Peyer's patch (tissue), 4 donors: Measurements from ENCODE around the gene ZDHHC13. TPM values are rescaled to one million over a fixed set of nuclear protein-coding genes. Genes with fewer than 3 reads are reported as not detected.

Experiments used
- DNase-seq, 3 donors: peaks; one replicate each; pipeline ENCODE4 v3.0.0-alpha.2; 2017 to 2019
- H3K27ac ChIP-seq, 4 donors: fragments of 200-600 bp; sonication (generic); one replicate each; pipeline ENCODE4 v1.5.1; 2016 to 2019
- H3K27me3 ChIP-seq, 2 donors: fragments of 200-600 bp; sonication (generic); one replicate each; pipeline ENCODE4 v1.5.1; 2019
- H3K36me3 ChIP-seq, 3 donors: fragments of 200-600 bp; sonication (generic); one replicate each; pipeline ENCODE4 v1.5.1; 2016 to 2019
- H3K4me1 ChIP-seq, 4 donors: fragments of 200-600 bp; sonication (generic); one replicate each; pipeline ENCODE4 v1.5.1; 2016 to 2019
- H3K4me3 ChIP-seq, 4 donors: fragments of 200-600 bp; sonication (generic); 1 replicate in 3 of 4; 2 replicates in 1 of 4; pipeline ENCODE4 v1.5.1; 2016 to 2019; ENCODE audit warnings: mild to moderate bottlenecking in 1 of 4
- H3K9me3 ChIP-seq, 4 donors: fragments of 200-600 bp; sonication (generic); one replicate each; pipeline ENCODE4 v1.5.1; 2016 to 2019; ENCODE audit warnings: mild to moderate bottlenecking in 1 of 4
- CTCF ChIP-seq, 6 experiments: fragments of 450-650 bp in 4 of 6; fragments of 200-600 bp in 2 of 6; sonication (generic) in 1 of 6; IDR thresholded peaks; one replicate each; pipeline ENCODE4 v1.5.1; 2017 to 2019; ENCODE audit warnings: antibody characterized with exemption in 6 of 6, mild to moderate bottlenecking in 3 of 6, moderate library complexity in 1 of 6
- POLR2A ChIP-seq, 2 donors: fragments of 450-650 bp; IDR thresholded peaks; one replicate each; pipeline ENCODE4 v1.5.1; 2017; ENCODE audit warnings: antibody characterized with exemption in 2 of 2, mild to moderate bottlenecking in 2 of 2, moderate library complexity in 2 of 2
- total RNA-seq, 4 donors: library from RNA; depleted of rRNA; stranded (reverse); fragments of >200 nt; gene quantifications; one replicate each; pipeline ENCODE4 v1.1.0, GENCODE V29; 2016

ZDHHC13 gene
- total RNA-seq, 4 donors from 2014 or later, result 10.7 to 34.6 (median 27.1) TPM

DNA sequence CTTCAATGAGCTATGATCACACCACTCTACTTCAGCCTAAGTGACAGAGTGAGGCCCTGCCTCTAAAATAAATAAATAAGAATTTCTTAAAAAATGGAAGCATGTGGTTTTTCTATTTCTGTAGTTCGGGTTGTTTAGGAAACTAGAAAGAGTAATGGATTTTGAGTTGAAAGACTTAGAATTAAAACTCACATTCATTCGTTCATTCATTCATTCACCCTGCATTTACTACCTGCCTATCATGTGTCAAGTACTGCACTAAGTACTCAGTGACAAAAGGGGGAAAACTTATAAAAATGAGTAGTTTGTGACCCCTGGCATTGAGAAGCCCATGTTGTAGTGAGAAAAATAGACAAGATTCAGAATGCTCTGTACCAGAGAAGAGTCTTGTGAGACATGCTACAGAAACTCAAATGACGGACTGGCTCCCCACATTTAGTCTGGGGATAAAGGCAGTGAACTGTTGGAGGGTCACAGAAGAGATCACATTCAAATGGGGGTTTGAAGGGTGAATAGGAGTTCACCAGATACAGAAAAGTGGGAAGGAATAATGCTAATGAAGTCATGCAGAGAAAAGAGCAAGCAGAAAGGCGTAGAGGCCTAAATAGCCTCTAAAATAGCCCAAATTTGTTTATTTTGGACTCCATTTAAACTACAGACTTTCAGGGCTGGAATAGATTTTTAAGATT, 77.8 kb downstream of the ZDHHC13 start:
- no peak overlapping the region for H3K4me3 ChIP-seq
- H3K36me3 ChIP-seq, result no peaks in the 10 kb centered on the region
- H3K27me3 ChIP-seq, result no peaks in the 10 kb centered on the region
- H3K9me3 ChIP-seq, result no peaks in the 10 kb centered on the region
- H3K4me1 ChIP-seq, result peaks cover 0 to 6% (median 0%) of the 10 kb centered on the region in 4 donors
- no peak overlapping the region for H3K27ac ChIP-seq
- DNase-seq, result no peak
- TF ChIP-seq CTCF (IDR thresholded peaks at IDR 0.05) (no peak), POLR2A (IDR thresholded peaks at IDR 0.05) (no peak)

DNA sequence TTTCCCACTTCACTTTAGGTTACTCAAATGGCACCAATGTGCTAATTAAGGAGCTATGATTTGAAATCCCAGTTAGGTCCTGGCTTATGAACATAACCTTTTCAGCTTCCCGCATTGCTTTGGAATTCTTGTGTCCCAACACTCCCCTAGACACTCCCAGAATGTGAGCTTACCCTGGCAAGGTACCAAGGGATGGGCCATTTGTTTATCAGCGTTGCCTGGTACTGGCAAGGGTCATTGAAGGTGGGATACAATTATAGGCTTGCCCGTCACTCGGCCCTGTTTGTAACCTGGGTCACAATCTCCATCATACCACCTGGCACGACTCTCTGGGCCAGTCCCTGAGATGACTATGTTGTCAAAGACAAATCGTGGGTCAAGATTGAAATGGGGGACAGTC, 79.5 kb downstream of the ZDHHC13 start:
- Histone ChIP-seq H3K27ac (no peak overlapping the region), H3K4me1 (peaks cover 0 to 6% (median 0%) of the 10 kb centered on the region in 4 donors), H3K4me3 (no peak overlapping the region), H3K27me3 (no peaks in the 10 kb centered on the region), H3K36me3 (no peaks in the 10 kb centered on the region), H3K9me3 (no peaks in the 10 kb centered on the region)
- DNase-seq, result peak in 1 of 3 donors; percentile 51
- TF ChIP-seq POLR2A (IDR thresholded peaks at IDR 0.05), result no peak
- no peak for TF ChIP-seq CTCF (IDR thresholded peaks at IDR 0.05)

- Histone ChIP-seq H3K36me3 (no peaks in the 10 kb centered on the region), H3K27me3 (no peaks in the 10 kb centered on the region), H3K27ac (no peak overlapping the region), H3K4me3 (no peak overlapping the region), H3K4me1 (peaks cover 0 to 6% (median 0%) of the 10 kb centered on the region in 4 donors), H3K9me3 (no peaks in the 10 kb centered on the region)
- DNase-seq, result no peak
- TF ChIP-seq POLR2A (IDR thresholded peaks at IDR 0.05) (no peak), CTCF (IDR thresholded peaks at IDR 0.05) (no peak)
Measured at GRCh38 chr11:19199048-19199447, 82.1 kb downstream of the ZDHHC13 start.

- no peak for DNase-seq
- Histone ChIP-seq H3K36me3 (no peaks in the 10 kb centered on the region), H3K27ac (no peak overlapping the region), H3K4me1 (peaks cover 0 to 6% (median 0%) of the 10 kb centered on the region in 4 donors), H3K4me3 (no peak overlapping the region), H3K27me3 (no peaks in the 10 kb centered on the region), H3K9me3 (no peaks in the 10 kb centered on the region)
- TF ChIP-seq CTCF (IDR thresholded peaks at IDR 0.05) (no peak), POLR2A (IDR thresholded peaks at IDR 0.05) (no peak)
Measured at GRCh38 chr11:19199771-19200170, 82.8 kb downstream of the ZDHHC13 start.

GRCh38 chr11:19200410-19201201, 83.6 kb downstream of the ZDHHC13 start:
- DNase-seq, result no peak
- no peak for TF ChIP-seq POLR2A (IDR thresholded peaks at IDR 0.05)
- no peak for TF ChIP-seq CTCF (IDR thresholded peaks at IDR 0.05)
- Histone ChIP-seq H3K27me3 (no peaks in the 10 kb centered on the region), H3K36me3 (no peaks in the 10 kb centered on the region), H3K9me3 (no peaks in the 10 kb centered on the region), H3K27ac (no peak overlapping the region), H3K4me3 (no peak overlapping the region), H3K4me1 (peaks cover 0 to 6% (median 0%) of the 10 kb centered on the region in 4 donors)
